K562 (cell line): Measurements from ENCODE around the gene CBLL1. TPM values are rescaled to one million over a fixed set of nuclear protein-coding genes. Genes with fewer than 3 reads are reported as not detected.

ENCODE experiments used
- BCL6 ChIP-seq: fragments of 250-450 bp; sonication (Bioruptor Pico); IDR thresholded peaks from 2 replicates; pipeline ENCODE4 v1.4.0; 2020
- CBX8 ChIP-seq: fragments of 200-600 bp; sonication (generic); IDR thresholded peaks from 2 replicates; pipeline ENCODE4 v1.6.1; 2012; ENCODE audit warnings: borderline replicate concordance, mixed run types, low read depth, mild to moderate bottlenecking, moderate library complexity, mixed read lengths, low read length, control low read depth, inconsistent platforms; ENCODE audit not compliant: poor library complexity, severe bottlenecking; ENCODE audit errors: extremely low read depth
- EP300 ChIP-seq: IDR thresholded peaks from 2 replicates; pipeline ENCODE4 v1.6.1; 2012; ENCODE audit warnings: low read length, improper control_type of control experiment
- HDAC1 ChIP-seq, 2 experiments: fragments of 450-650 bp; IDR thresholded peaks; 2 replicates each; pipeline ENCODE4 v1.6.1; 2016 to 2017; ENCODE audit warnings: inconsistent platforms in 1 of 2, mild to moderate bottlenecking in 1 of 2, moderate library complexity in 1 of 2
- HIVEP1 ChIP-seq: fragments of 250-450 bp; sonication (Bioruptor Pico); IDR thresholded peaks from 2 replicates; pipeline ENCODE4 v1.4.0; 2020; ENCODE audit warnings: mild to moderate bottlenecking
- NUFIP1 ChIP-seq: fragments of 450-650 bp; IDR thresholded peaks from 2 replicates; pipeline ENCODE4 v1.6.1; 2018; ENCODE audit not compliant: partially characterized antibody
- RBM17 ChIP-seq: fragments of 200-400 bp; formaldehyde crosslinking; IDR thresholded peaks from 2 replicates; pipeline ENCODE4 v1.6.1; 2017; ENCODE audit warnings: low read depth, mild to moderate bottlenecking, low read length, borderline replicate concordance
- SMARCB1 ChIP-seq: IDR thresholded peaks from 2 replicates; pipeline ENCODE4 v1.6.1; 2011; ENCODE audit warnings: improper control_type of control experiment, low read depth; ENCODE audit not compliant: insufficient read length
- SMARCC2 ChIP-seq: fragments of 450-650 bp; IDR thresholded peaks from 2 replicates; pipeline ENCODE4 v1.6.1; 2017; ENCODE audit warnings: antibody characterized with exemption, moderate library complexity, mild to moderate bottlenecking, low read depth
- TAF1 ChIP-seq: IDR thresholded peaks from 2 replicates; pipeline ENCODE4 v1.6.1; 2011; ENCODE audit warnings: mild to moderate bottlenecking, low read length, moderate library complexity; ENCODE audit not compliant: insufficient read depth, control insufficient read depth, severe bottlenecking; ENCODE audit errors: extremely low read depth
- YY1 ChIP-seq, 3 experiments: IDR thresholded peaks; 2 replicates each; pipeline ENCODE4 v1.6.1; 2011; ENCODE audit warnings: low read length in 2 of 3, mild to moderate bottlenecking in 2 of 3, moderate library complexity in 2 of 3, borderline replicate concordance in 1 of 3, control low read depth in 1 of 3, low read depth in 1 of 3; ENCODE audit not compliant: insufficient read depth in 3 of 3, insufficient replicate concordance in 2 of 3, control insufficient read depth in 1 of 3, insufficient read length in 1 of 3; ENCODE audit errors: extremely low read depth in 1 of 3
- ZNF124 ChIP-seq: sonication (generic); formaldehyde crosslinking; IDR thresholded peaks from 2 replicates; pipeline ENCODE4 v1.8.1; 2022; ENCODE audit warnings: missing genetic modification reagents
- ZNF217 ChIP-seq: sonication (generic); formaldehyde crosslinking; IDR thresholded peaks from 2 replicates; pipeline ENCODE4 v1.8.0; 2022; ENCODE audit warnings: mild to moderate bottlenecking, missing genetic modification reagents
- ZNF583 ChIP-seq: fragments of 250-450 bp; sonication (Bioruptor Pico); IDR thresholded peaks from 2 replicates; pipeline ENCODE4 v1.4.0; 2020
- polyA plus RNA-seq, 8 experiments: library from polyadenylated mRNA; depleted of rRNA in 4 of 8; stranded (reverse) in 5 of 8; unstranded in 3 of 8; fragments of >200 nt; fragmentation: Nextera tagmentation in 2 of 8; fragmentation: Illumina TruSeq in 1 of 8; extraction: Ambion mirVana in 2 of 8; extraction: Trizol in 1 of 8; gene quantifications; 2 replicates each; pipeline versions ENCODE4 v1.2.1 to v1.2.3, GENCODE V29; 2011 to 2014; ENCODE audit warnings: inconsistent platforms in 1 of 8, missing spikeins in 1 of 8
- total RNA-seq, 7 experiments: library from RNA; depleted of rRNA in 6 of 7; stranded (reverse); fragments of >200 nt in 6 of 7; fragmentation: Illumina TruSeq in 2 of 7; extraction: Trizol in 2 of 7; gene quantifications; 2 replicates each; pipeline versions ENCODE4 v1.2.1 to v1.2.3, GENCODE V29; 2011 to 2021; ENCODE audit warnings: low replicate concordance in 1 of 7
- TF ChIP-seq, protein P1 (sequence below), 2 experiments: fragments of 150-350 bp in 1 of 2; IDR thresholded peaks; 2 replicates each; pipeline ENCODE4 v1.6.1; 2012 to 2016; ENCODE audit warnings: low read depth in 2 of 2, low read length in 2 of 2, mild to moderate bottlenecking in 1 of 2, moderate library complexity in 1 of 2
- TF ChIP-seq, protein P2 (sequence below): fragments of 150-350 bp; conservative IDR thresholded peaks from 2 replicates; pipeline ENCODE4 v1.6.1; 2014; ENCODE audit warnings: low read length
- TF ChIP-seq, protein P3 (sequence below): sonication (generic); formaldehyde crosslinking; IDR thresholded peaks from 2 replicates; pipeline ENCODE4 v1.8.1; 2023; ENCODE audit warnings: mild to moderate bottlenecking, missing genetic modification reagents

Gene CBLL1
- total and polyA plus RNA-seq, 9 of the 15 experiments (the other 6 are each of a cell fraction or from before 2014, with no cell fraction given), result 14.7 to 67.9 (median 35.4) TPM

DNA sequence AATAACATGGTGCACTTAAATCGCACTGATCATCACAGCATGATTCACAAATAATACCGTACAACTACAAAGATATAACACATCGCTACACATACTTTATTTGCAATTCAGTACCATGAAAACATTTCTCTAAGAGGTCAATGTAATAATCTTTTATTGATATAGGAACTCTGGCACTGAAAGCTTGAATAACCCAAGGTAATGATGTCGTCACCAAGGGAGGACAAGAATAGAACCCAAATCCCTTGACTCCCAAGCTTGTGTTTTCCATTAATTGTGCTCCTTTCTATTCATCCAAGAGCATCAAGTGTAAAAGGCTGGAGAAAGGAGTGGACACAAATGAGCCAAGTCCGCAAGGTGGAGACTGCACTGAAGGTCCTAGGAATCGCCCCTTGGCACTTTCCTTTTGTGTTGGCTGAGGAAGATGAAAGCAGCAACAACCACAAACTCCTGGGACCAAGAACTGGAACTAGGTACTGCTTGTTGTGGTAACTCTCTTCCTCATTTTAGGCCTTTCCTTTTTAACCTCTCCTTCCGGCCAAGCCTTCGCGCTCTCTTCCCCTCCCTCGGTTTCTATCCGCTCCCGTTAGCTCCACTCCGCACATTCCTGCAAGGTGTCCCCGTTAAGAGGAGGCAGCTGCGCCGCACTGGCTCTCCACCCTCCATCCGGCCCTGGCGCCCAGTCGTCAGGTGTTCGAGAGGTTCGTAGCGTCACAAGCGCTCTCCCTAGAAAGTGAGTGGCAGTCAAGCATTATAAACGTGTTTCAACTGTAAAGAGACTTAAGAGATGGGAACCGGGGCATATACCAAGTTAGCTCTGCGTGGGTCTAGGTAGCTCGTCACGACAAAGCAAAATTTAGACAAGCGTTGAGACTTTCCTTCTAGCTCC lies 1.0 kb upstream of the CBLL1 start (continued):
- TF ChIP-seq, protein P1, sequence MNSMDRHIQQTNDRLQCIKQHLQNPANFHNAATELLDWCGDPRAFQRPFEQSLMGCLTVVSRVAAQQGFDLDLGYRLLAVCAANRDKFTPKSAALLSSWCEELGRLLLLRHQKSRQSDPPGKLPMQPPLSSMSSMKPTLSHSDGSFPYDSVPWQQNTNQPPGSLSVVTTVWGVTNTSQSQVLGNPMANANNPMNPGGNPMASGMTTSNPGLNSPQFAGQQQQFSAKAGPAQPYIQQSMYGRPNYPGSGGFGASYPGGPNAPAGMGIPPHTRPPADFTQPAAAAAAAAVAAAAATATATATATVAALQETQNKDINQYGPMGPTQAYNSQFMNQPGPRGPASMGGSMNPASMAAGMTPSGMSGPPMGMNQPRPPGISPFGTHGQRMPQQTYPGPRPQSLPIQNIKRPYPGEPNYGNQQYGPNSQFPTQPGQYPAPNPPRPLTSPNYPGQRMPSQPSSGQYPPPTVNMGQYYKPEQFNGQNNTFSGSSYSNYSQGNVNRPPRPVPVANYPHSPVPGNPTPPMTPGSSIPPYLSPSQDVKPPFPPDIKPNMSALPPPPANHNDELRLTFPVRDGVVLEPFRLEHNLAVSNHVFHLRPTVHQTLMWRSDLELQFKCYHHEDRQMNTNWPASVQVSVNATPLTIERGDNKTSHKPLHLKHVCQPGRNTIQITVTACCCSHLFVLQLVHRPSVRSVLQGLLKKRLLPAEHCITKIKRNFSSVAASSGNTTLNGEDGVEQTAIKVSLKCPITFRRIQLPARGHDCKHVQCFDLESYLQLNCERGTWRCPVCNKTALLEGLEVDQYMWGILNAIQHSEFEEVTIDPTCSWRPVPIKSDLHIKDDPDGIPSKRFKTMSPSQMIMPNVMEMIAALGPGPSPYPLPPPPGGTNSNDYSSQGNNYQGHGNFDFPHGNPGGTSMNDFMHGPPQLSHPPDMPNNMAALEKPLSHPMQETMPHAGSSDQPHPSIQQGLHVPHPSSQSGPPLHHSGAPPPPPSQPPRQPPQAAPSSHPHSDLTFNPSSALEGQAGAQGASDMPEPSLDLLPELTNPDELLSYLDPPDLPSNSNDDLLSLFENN (IDR thresholded peaks at IDR 0.05; ENCODE audit: low read depth in 2 of 2, low read length in 2 of 2), result no peak
- TF ChIP-seq SMARCB1 (no peak), HIVEP1 (CRISPR knock-in tag) (no peak), SMARCC2 (peak; percentile 23; the same call in 1 of the 2 replicates), YY1 (IDR thresholded peaks at IDR 0.05; ENCODE audit: borderline replicate concordance in 1 of 3, control insufficient read depth in 1 of 3, extremely low read depth in 1 of 3, insufficient read depth in 3 of 3, insufficient read length in 1 of 3, insufficient replicate concordance in 2 of 3, low read depth in 1 of 3, low read length in 2 of 3) (peak in 1 of 3 experiments; percentile 8), HDAC1 (IDR thresholded peaks at IDR 0.05) (peak in 1 of 2 experiments; percentile 39; a peak in 1 of 4 replicates), CBX8 (no peak), BCL6 (CRISPR knock-in tag) (no peak), ZNF583 (0 out of 2 replicates have a peak, but pooled peaks have one; percentile 20), EP300 (no peak), ZNF217 (CRISPR knock-in tag) (no peak), NUFIP1 (no peak), TAF1 (no peak), RBM17 (no peak), ZNF124 (CRISPR knock-in tag) (no peak)
- TF ChIP-seq, protein P2, sequence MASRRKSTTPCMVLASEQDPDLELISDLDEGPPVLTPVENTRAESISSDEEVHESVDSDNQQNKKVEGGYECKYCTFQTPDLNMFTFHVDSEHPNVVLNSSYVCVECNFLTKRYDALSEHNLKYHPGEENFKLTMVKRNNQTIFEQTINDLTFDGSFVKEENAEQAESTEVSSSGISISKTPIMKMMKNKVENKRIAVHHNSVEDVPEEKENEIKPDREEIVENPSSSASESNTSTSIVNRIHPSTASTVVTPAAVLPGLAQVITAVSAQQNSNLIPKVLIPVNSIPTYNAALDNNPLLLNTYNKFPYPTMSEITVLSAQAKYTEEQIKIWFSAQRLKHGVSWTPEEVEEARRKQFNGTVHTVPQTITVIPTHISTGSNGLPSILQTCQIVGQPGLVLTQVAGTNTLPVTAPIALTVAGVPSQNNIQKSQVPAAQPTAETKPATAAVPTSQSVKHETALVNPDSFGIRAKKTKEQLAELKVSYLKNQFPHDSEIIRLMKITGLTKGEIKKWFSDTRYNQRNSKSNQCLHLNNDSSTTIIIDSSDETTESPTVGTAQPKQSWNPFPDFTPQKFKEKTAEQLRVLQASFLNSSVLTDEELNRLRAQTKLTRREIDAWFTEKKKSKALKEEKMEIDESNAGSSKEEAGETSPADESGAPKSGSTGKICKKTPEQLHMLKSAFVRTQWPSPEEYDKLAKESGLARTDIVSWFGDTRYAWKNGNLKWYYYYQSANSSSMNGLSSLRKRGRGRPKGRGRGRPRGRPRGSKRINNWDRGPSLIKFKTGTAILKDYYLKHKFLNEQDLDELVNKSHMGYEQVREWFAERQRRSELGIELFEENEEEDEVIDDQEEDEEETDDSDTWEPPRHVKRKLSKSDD, result no peak
- TF ChIP-seq, protein P3, sequence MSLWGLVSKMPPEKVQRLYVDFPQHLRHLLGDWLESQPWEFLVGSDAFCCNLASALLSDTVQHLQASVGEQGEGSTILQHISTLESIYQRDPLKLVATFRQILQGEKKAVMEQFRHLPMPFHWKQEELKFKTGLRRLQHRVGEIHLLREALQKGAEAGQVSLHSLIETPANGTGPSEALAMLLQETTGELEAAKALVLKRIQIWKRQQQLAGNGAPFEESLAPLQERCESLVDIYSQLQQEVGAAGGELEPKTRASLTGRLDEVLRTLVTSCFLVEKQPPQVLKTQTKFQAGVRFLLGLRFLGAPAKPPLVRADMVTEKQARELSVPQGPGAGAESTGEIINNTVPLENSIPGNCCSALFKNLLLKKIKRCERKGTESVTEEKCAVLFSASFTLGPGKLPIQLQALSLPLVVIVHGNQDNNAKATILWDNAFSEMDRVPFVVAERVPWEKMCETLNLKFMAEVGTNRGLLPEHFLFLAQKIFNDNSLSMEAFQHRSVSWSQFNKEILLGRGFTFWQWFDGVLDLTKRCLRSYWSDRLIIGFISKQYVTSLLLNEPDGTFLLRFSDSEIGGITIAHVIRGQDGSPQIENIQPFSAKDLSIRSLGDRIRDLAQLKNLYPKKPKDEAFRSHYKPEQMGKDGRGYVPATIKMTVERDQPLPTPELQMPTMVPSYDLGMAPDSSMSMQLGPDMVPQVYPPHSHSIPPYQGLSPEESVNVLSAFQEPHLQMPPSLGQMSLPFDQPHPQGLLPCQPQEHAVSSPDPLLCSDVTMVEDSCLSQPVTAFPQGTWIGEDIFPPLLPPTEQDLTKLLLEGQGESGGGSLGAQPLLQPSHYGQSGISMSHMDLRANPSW (CRISPR knock-in tag), result peak; percentile 25; the same call in 1 of the 2 replicates
